Transverse colon (tissue), 4 donors: ENCODE measurements around the gene TNC. TPM values are rescaled to one million over a fixed set of nuclear protein-coding genes. Genes with fewer than 3 reads are reported as not detected.

Experiments
- DNase-seq: peaks from one replicate; pipeline ENCODE4 v3.0.0-alpha.2; 2019
- H3K27ac ChIP-seq, 4 donors: fragments of 200-600 bp; sonication (generic); 2 replicates each; pipeline ENCODE4 v1.5.1; 2016 to 2018; ENCODE audit warnings: inconsistent platforms in 4 of 4
- H3K27me3 ChIP-seq: fragments of 200-600 bp; sonication (generic); 2 replicates; pipeline ENCODE4 v1.5.1; 2017; ENCODE audit warnings: inconsistent platforms
- H3K36me3 ChIP-seq, 4 donors: fragments of 200-600 bp; sonication (generic); 2 replicates each; pipeline ENCODE4 v1.5.1; 2017 to 2019; ENCODE audit warnings: inconsistent platforms in 4 of 4
- H3K4me1 ChIP-seq, 4 donors: fragments of 200-600 bp; sonication (generic); 2 replicates each; pipeline ENCODE4 v1.5.1; 2017 to 2020; ENCODE audit warnings: inconsistent platforms in 4 of 4
- H3K4me3 ChIP-seq, 4 donors: fragments of 200-600 bp; sonication (generic); 1 replicate in 1 of 4; 2 replicates in 3 of 4; pipeline versions ENCODE4 v1.5.1 to v1.6.1; 2017 to 2019; ENCODE audit warnings: inconsistent platforms in 4 of 4
- H3K9me3 ChIP-seq, 2 donors: fragments of 200-600 bp; sonication (generic); 2 replicates each; pipeline ENCODE4 v1.5.1; 2017 to 2019; ENCODE audit warnings: inconsistent platforms in 2 of 2
- EP300 ChIP-seq: sonication (generic); formaldehyde crosslinking; IDR thresholded peaks from one replicate; pipeline ENCODE4 v1.6.1; 2017; ENCODE audit warnings: antibody characterized with exemption, low read depth
- POLR2A ChIP-seq: fragments of 450-650 bp; IDR thresholded peaks from one replicate; pipeline ENCODE4 v1.6.1; 2016; ENCODE audit warnings: antibody characterized with exemption, mild to moderate bottlenecking, moderate library complexity
- POLR2AphosphoS5 ChIP-seq, 3 donors: sonication (generic); formaldehyde crosslinking; IDR thresholded peaks; one replicate each; pipeline ENCODE4 v1.6.1; 2016; ENCODE audit warnings: antibody characterized with exemption in 3 of 3
- WGBS, 2 donors: methylation state at CpG; one replicate each; pipeline ENCODE4 v1.1.5; 2018; ENCODE audit warnings: low coverage in 1 of 2; 5-methylcytosine and 5-hydroxymethylcytosine counted together
- in situ Hi-C, 4 donors: fragments of 200-750 bp; cut with MboI; loops; one replicate each; pipeline versions ENCODE4 v1.15.0 to v1.15.1; 2017; ENCODE audit warnings: low sequenced_read_pairs in 3 of 4, low pct_ligation_motif_present in 1 of 4, low pct_unique_long_range_greater_than_20kb in 1 of 4
- intact Hi-C: fragments of 100-400 bp; cut with DNase I; formaldehyde crosslinking; loops from one replicate; pipeline ENCODE4 v1.15.1; 2023; ENCODE audit warnings: low total_unique reads
- total RNA-seq, 4 donors: library from RNA; depleted of rRNA; stranded (reverse); fragments of >200 nt; gene quantifications; one replicate each; pipeline ENCODE4 v1.1.0, GENCODE V29; 2016
- TF ChIP-seq, protein P1 (sequence below), 5 experiments: fragments of 200-600 bp in 3 of 5; fragments of 450-650 bp in 2 of 5; sonication (generic) in 3 of 5; IDR thresholded peaks; 1 replicate in 2 of 5; 2 replicates in 3 of 5; pipeline ENCODE4 v1.5.1; 2016 to 2017; ENCODE audit warnings: antibody characterized with exemption in 5 of 5, inconsistent platforms in 3 of 5, mild to moderate bottlenecking in 2 of 5, moderate library complexity in 1 of 5

The TNC gene
- total RNA-seq, 4 donors from 2014 or later = 29.4 to 316 (median 61.9) TPM

DNA sequence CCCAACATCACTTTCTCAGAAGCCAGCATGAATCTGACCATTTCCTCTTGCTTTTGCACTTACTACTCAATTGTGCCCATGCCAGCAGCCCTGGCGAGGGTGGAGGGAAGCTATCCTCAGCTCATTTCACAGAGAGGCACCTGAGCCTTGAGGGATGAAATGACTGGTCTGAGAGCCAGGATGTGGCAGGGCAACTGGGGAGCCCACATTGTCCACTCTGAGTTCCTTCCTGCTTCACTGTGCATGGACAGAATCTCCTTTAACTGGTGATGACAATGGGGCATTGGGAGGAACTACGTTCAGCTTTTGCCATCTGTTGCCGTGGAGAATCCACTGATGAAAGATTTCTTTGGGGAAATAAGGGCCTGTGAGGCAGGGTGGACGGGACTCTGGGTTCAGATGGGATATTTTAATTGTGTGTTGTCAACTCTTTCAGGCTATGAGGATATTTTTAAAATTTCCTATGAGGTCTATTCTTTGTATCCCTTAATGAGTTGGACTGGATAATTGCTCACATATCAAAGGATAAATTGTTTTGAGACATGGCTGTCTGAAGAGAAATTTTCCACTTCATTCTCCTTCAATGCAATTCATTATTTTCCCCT is 78.3 kb downstream of the TNC start:
- no peak for DNase-seq
- Histone ChIP-seq H3K27ac (peak overlapping the region; percentile 75 to 84 (median 78)), H3K4me3 (no peak overlapping the region), H3K36me3 (no peaks in the 10 kb centered on the region), H3K27me3 (no peaks in the 10 kb centered on the region), H3K4me1 (peaks cover 3 to 32% (median 17%) of the 10 kb centered on the region in 4 donors), H3K9me3 (no peaks in the 10 kb centered on the region)
- 60 to 74% methylated on average over 1 to 4 of the region's 4 CpGs for WGBS, 2 donors
- in situ Hi-C loops (no loop called here), intact Hi-C loops (loop anchor here (10.0 kb wide), 1 partner anchor 95 kb away; no protein-coding TSS in a partner anchor)
- TF ChIP-seq POLR2A (no peak), EP300 (no peak), POLR2AphosphoS5 (IDR thresholded peaks at IDR 0.05) (no peak)
- TF ChIP-seq, protein P1, sequence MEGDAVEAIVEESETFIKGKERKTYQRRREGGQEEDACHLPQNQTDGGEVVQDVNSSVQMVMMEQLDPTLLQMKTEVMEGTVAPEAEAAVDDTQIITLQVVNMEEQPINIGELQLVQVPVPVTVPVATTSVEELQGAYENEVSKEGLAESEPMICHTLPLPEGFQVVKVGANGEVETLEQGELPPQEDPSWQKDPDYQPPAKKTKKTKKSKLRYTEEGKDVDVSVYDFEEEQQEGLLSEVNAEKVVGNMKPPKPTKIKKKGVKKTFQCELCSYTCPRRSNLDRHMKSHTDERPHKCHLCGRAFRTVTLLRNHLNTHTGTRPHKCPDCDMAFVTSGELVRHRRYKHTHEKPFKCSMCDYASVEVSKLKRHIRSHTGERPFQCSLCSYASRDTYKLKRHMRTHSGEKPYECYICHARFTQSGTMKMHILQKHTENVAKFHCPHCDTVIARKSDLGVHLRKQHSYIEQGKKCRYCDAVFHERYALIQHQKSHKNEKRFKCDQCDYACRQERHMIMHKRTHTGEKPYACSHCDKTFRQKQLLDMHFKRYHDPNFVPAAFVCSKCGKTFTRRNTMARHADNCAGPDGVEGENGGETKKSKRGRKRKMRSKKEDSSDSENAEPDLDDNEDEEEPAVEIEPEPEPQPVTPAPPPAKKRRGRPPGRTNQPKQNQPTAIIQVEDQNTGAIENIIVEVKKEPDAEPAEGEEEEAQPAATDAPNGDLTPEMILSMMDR (IDR thresholded peaks at IDR 0.05) = no peak

DNA sequence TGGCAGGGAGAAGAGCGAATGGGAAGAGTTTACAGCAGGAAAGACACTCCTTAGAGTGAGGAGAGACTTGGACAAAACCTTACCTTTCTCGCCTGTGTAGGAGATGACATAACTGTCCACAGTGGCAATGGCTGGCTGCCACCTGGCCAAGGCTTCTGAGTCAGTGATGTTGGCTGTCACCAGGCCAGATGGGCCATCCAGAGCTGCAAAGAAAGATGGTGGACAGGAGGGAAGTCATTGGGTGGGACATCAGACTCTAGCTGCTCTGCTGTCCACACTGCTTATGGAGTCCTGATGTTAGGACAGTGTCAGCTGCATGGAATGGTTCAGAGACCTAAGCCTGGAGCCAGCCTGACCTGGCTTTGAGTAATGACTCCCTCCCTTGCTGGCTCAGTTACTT is 79.8 kb downstream of the TNC start:
- Histone ChIP-seq H3K36me3 (no peaks in the 10 kb centered on the region), H3K27me3 (no peaks in the 10 kb centered on the region), H3K27ac (peak overlapping the region; percentile 75 to 84 (median 78)), H3K4me1 (peaks cover 3 to 32% (median 17%) of the 10 kb centered on the region in 4 donors), H3K9me3 (no peaks in the 10 kb centered on the region), H3K4me3 (no peak overlapping the region)
- in situ Hi-C loops = no loop called here
- no peak for TF ChIP-seq POLR2A
- TF ChIP-seq POLR2AphosphoS5 (IDR thresholded peaks at IDR 0.05) = no peak
- no peak for TF ChIP-seq EP300
- TF ChIP-seq, protein P1 (IDR thresholded peaks at IDR 0.05) = no peak
- no peak for DNase-seq
- WGBS, 2 donors = 79% methylated on average over 2 of the region's 2 CpGs; no CpG with 5 or more reads in 1 of the 2 donors
- intact Hi-C loops = loop anchor here (10.0 kb wide), 1 partner anchor 97 kb away; no protein-coding TSS in a partner anchor

DNA sequence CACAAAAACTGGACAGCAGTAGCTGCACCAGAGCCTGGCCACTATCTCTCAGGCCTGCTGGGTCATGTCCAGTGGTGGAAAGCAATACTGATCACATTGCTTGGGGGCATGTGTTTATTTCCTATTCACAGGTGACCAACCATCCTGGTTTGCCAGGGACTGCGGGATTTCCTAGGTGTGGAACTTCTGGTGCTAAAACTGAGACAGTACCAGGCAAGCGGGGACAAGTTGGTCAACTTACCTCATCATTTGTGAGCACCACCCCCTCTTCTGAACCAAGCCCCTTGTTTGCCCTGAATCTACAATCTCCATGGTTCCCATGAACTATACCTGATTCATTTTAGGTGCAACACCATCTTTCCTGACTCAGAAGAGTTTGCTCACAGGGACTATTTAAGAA is 81.3 kb downstream of the TNC start:
- Histone ChIP-seq H3K4me3 (no peak overlapping the region), H3K4me1 (peaks cover 3 to 32% (median 17%) of the 10 kb centered on the region in 4 donors), H3K27ac (peak overlapping the region; percentile 75 to 84 (median 78)), H3K27me3 (no peaks in the 10 kb centered on the region), H3K9me3 (no peaks in the 10 kb centered on the region), H3K36me3 (no peaks in the 10 kb centered on the region)
- TF ChIP-seq POLR2AphosphoS5 (IDR thresholded peaks at IDR 0.05) (no peak), POLR2A (no peak), EP300 (no peak)
- TF ChIP-seq, protein P1 (IDR thresholded peaks at IDR 0.05) = no peak
- WGBS, 2 donors = 91 to 100% methylated on average over 1 to 2 of the region's 2 CpGs
- DNase-seq = no peak
- in situ Hi-C loops (no loop called here), intact Hi-C loops (loop anchor here (10.0 kb wide), 1 partner anchor 98 kb away; no protein-coding TSS in a partner anchor)

DNA sequence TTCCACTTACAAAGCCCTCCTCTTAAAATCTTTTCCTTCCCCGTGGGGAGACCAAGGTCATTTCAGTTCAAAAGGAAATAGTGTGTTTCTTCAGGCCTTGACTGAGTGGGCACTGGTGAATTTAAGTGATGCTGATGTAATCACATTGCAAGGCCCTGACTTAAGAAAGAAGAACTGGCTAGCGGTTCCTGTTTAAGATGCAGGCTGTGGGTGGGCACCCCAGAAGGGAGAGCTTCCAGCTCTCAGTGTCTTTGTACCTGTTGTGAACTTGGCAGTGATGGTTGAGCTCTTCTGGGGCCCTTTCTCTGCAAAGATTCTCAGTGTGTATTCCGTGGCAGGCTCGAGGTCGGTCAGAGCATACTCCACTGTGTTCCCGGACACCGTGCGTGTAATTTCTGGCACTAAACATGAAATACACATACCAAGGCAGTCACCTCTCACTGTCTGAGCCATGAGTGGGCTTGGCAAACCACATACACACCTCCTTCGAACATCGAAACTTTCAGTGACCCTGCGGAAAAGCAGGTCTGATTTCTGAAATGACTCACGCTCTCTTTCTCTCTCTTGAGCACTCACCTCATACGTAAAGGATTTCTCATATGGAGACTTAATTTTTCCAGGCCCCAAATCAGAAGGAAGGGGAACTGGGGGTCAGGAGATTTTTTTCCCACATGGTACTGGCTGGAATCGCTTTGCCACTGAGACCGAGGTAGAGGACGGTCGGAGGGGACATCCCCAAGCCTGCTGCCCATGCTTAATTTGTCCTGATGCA is 81.9 kb downstream of the TNC start:
- in situ Hi-C loops = no loop called here

More for the DNA sequence above, 81.9 kb downstream of the TNC start:
- WGBS, 2 donors = 55 to 74% methylated on average over 8 to 17 of the region's 17 CpGs
- Histone ChIP-seq H3K4me1 (peaks cover 3 to 32% (median 17%) of the 10 kb centered on the region in 4 donors), H3K4me3 (no peak overlapping the region), H3K27me3 (no peaks in the 10 kb centered on the region), H3K36me3 (no peaks in the 10 kb centered on the region), H3K27ac (peak overlapping the region; percentile 75 to 84 (median 78)), H3K9me3 (no peaks in the 10 kb centered on the region)
- intact Hi-C loops = loop anchor here (10.0 kb wide), 1 partner anchor 99 kb away; no protein-coding TSS in a partner anchor
- DNase-seq = no peak
- peak in 1 of 3 donors; percentile 34 for TF ChIP-seq POLR2AphosphoS5 (IDR thresholded peaks at IDR 0.05)
- no peak for TF ChIP-seq POLR2A
- TF ChIP-seq EP300 = peak; percentile 27
- TF ChIP-seq, protein P1 (IDR thresholded peaks at IDR 0.05) = no peak
